DOHH2 (cell line): Measurements from ENCODE around the gene ATP2B2.

Experiments used
- CTCF ChIP-seq: fragments of 200-600 bp; sonication (generic); IDR thresholded peaks from one replicate; pipeline ENCODE4 v1.5.1; 2014; ENCODE audit warnings: antibody characterized with exemption, mild to moderate bottlenecking, low read depth, low read length; ENCODE audit not compliant: poor library complexity, severe bottlenecking
- EZH2phosphoT487 ChIP-seq: fragments of 200-600 bp; sonication (generic); IDR thresholded peaks from 2 replicates; pipeline ENCODE4 v1.6.1; 2017; ENCODE audit warnings: borderline replicate concordance, mild to moderate bottlenecking, antibody characterized with exemption, low read length, moderate library complexity, mixed read lengths

- TF ChIP-seq CTCF (no peak), EZH2phosphoT487 (no peak)
These were observed 129.0 kb downstream of the ATP2B2 start for GRCh38 chr3:10376353-10376752.
